Measurements from ENCODE around the gene ICAM4.

ICAM4 gene

GRCh38 chr19:10289167-10289835 is 2.5 kb downstream of the ICAM4 start:
- intact Hi-C loops (cut with DNase I), result no loop called here

GRCh38 chr19:10289836-10290356 is 3.1 kb downstream of the ICAM4 start, which contains the start of gene ICAM5:
TSS of gene ICAM5 (plus strand) at chr19:10289952. CDS start at chr19:10290044, 92 bp downstream.
- intact Hi-C loops (cut with DNase I), result no loop called here

More at GRCh38 chr19:10289167-10289835, 2.5 kb downstream of the ICAM4 start:
- DNase-seq, result peak in 6 of 10 donors; percentile 46 to 91 (median 66)

GRCh38 chr19:10290357-10290875 is 3.7 kb downstream of the ICAM4 start:
- peak in 3 of 10 donors; percentile 22 to 87 (median 80) for DNase-seq
- intact Hi-C loops (cut with DNase I), result no loop called here

More at GRCh38 chr19:10289836-10290356, 3.1 kb downstream of the ICAM4 start, which contains the start of gene ICAM5:
- peak in 8 of 10 donors; percentile 42 to 95 (median 66) for DNase-seq

- intact Hi-C loops (cut with DNase I), result no loop called here
- DNase-seq, result peak in 6 of 10 donors; percentile 53 to 94 (median 75)
These were observed 4.3 kb downstream of the ICAM4 start for GRCh38 chr19:10290876-10291553.

GRCh38 chr19:10291554-10292205 is 4.9 kb downstream of the ICAM4 start:
- DNase-seq, result no peak
- intact Hi-C loops (cut with DNase I), result no loop called here

- peak in 8 of 10 donors; percentile 43 to 95 (median 65) for DNase-seq
- intact Hi-C loops (cut with DNase I), result no loop called here
These were observed 5.5 kb downstream of the ICAM4 start for GRCh38 chr19:10292206-10292788.

GRCh38 chr19:10292789-10293636 is 6.3 kb downstream of the ICAM4 start:
- peak in 1 of 10 donors; percentile 62 for DNase-seq
- intact Hi-C loops (cut with DNase I), result no loop called here

GRCh38 chr19:10293637-10294367 is 7.0 kb downstream of the ICAM4 start:
- intact Hi-C loops (cut with DNase I), result no loop called here
- peak in 1 of 10 donors; percentile 68 for DNase-seq

GRCh38 chr19:10294368-10294697 is 7.6 kb downstream of the ICAM4 start:
- DNase-seq, result no peak
- intact Hi-C loops (cut with DNase I), result no loop called here

- DNase-seq, result peak in 1 of 10 donors; percentile 84
- intact Hi-C loops (cut with DNase I), result no loop called here
These were observed 8.6 kb downstream of the ICAM4 start for GRCh38 chr19:10295305-10295846.

GRCh38 chr19:10295847-10296591 is 9.3 kb downstream of the ICAM4 start:
- no peak for DNase-seq

GRCh38 chr19:10299545-10300458 is 13.0 kb downstream of the ICAM4 start:
- peak in 4 of 10 donors; percentile 36 to 93 (median 66) for DNase-seq
- intact Hi-C loops (cut with DNase I), result no loop called here

More at GRCh38 chr19:10295847-10296591, 9.3 kb downstream of the ICAM4 start:
- intact Hi-C loops (cut with DNase I), result no loop called here

GRCh38 chr19:10305139-10305806 is 18.5 kb downstream of the ICAM4 start:
- DNase-seq, result peak in 9 of 10 donors; percentile 44 to 95 (median 70)
- intact Hi-C loops (cut with DNase I), result no loop called here

GRCh38 chr19:10306327-10306726 is 19.6 kb downstream of the ICAM4 start:
- DNase-seq, result no peak
- intact Hi-C loops (cut with DNase I), result no loop called here

- no peak for DNase-seq
- intact Hi-C loops (cut with DNase I), result no loop called here
These were observed 22.7 kb downstream of the ICAM4 start, which contains the start of gene ZGLP1 for GRCh38 chr19:10309423-10309822. TSS of gene ZGLP1 (minus strand) at chr19:10309815.
